Epithelial cell of proximal tubule (primary cell): ENCODE data around the gene SYNM. TPM values are rescaled to one million over a fixed set of nuclear protein-coding genes. Genes with fewer than 3 reads are reported as not detected.
"Not testable (repeated sequence)": the region's sequence is repeated elsewhere in the genome, so short reads cannot be mapped to it uniquely, and the experiment has no call there.

Experiments used
- DNase-seq: peaks from one replicate; pipeline ENCODE4 v3.0.0-alpha.2; 2011; ENCODE audit warnings: low read depth
- H3K4me3 ChIP-seq: 2 replicates; pipeline ENCODE4 v1.5.1; 2011; ENCODE audit warnings: low read depth, mild to moderate bottlenecking, low read length
- CTCF ChIP-seq: conservative IDR thresholded peaks from 2 replicates; pipeline ENCODE4 v1.5.1; 2012; ENCODE audit warnings: low read depth, mild to moderate bottlenecking, low read length
- total RNA-seq: library from RNA; depleted of rRNA; stranded (reverse); fragments of >200 nt; gene quantifications from 2 replicates; pipeline ENCODE4 v1.2.3, GENCODE V29; 2015

SYNM gene
- 2.1 and 2.8 TPM in 2 replicates for total RNA-seq

- peak within 1 kb of the TSS; percentile 54 for H3K4me3 ChIP-seq
- DNase-seq, result no peak
- TF ChIP-seq CTCF, result peak; percentile 61
Measured at GRCh38 chr15:99104788-99105513, at the start of gene SYNM. Gene SYNM, plus strand, starts transcription at chr15:99105080. Its CDS starts 120 bp downstream, at chr15:99105200.

GRCh38 chr15:99055555-99056134 lies 49.2 kb upstream of the SYNM start:
- no peak for DNase-seq
- H3K4me3 ChIP-seq, result no peak overlapping the region
- no peak for TF ChIP-seq CTCF

GRCh38 chr15:99057020-99057419 lies 47.9 kb upstream of the SYNM start:
- no peak for DNase-seq
- no peak for TF ChIP-seq CTCF
- H3K4me3 ChIP-seq, result no peak overlapping the region

- no peak for TF ChIP-seq CTCF
- DNase-seq, result peak; percentile 20
- no peak overlapping the region for H3K4me3 ChIP-seq
Measured at GRCh38 chr15:99057697-99058420, 47.0 kb upstream of the SYNM start.

- DNase-seq, result no peak
- H3K4me3 ChIP-seq, result peak overlapping the region; percentile 54
- no peak for TF ChIP-seq CTCF
Measured at GRCh38 chr15:99058421-99058870, 46.4 kb upstream of the SYNM start.

GRCh38 chr15:99059010-99059981 lies 45.6 kb upstream of the SYNM start:
- DNase-seq, result no peak
- TF ChIP-seq CTCF, result peak; percentile 48
- H3K4me3 ChIP-seq, result peak overlapping the region; percentile 58

- not testable (repeated sequence) for DNase-seq
Measured at GRCh38 chr15:99060186-99060585, 44.7 kb upstream of the SYNM start.

More at GRCh38 chr15:99060186-99060585, 44.7 kb upstream of the SYNM start:
- not testable (repeated sequence) for H3K4me3 ChIP-seq
